ENCODE results near the gene SPATA6L. TPM values are rescaled to one million over a fixed set of nuclear protein-coding genes. Genes with fewer than 3 reads are reported as not detected.
A peak's percentile ranks its signal among the peaks of the same experiment; 100 is the strongest.

The SPATA6L gene
- total and polyA plus RNA-seq, 2 experiments from 2014 or later, result 0.65 to 0.69 TPM

DNA sequence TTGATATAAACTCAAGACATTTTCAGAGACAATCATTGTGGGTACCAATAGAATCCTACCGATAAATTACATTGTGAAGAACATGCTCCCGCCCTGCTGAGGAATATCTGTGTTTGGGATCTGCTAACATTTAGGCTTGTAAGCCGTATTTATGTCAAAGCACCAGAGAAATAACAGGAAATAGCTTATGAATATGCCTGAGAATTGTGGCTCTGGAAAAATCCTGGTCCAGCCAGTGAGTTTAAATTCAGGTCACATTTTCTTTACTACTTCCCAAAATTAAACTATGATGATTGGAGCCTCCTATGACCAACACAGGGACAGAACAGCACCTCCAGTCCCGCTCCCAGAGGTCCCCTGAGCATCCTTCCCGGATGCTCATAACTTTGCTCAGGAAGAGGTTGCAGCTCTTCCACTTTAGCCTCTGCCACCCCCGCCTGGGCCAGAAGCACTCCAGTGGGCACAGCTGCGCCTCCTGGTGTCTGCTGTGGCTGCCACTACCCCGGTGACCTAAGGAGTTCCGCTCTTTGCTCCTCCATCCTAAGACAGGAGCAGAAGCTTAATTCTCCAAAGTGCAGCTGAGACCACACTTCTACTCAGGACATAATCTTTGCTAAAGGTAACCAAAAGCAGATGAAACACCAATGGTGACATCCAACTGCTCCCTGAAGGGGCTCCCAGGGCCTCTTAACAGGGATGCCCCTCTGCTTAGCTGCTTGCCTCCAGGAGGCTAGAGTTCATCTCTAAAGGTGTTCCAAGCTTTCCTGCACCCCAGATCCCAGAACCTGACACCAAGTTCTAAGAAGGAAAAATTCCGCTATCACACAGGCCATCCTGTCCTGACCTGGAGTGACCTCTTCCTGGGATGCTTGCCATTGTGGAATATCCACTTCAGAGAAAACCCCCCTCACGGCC, 117.2 kb downstream of the SPATA6L start:
- Histone ChIP-seq H3K4me1 (ENCODE audit: insufficient read depth) (peaks cover 29% of the 10 kb centered on the region), H3K27ac (no peak overlapping the region), H3K9ac (no peak overlapping the region), H3F3A (ENCODE audit: insufficient read depth) (peaks cover 7% of the 10 kb centered on the region; the same call in 1 of the 2 replicates), H2AFZ (no peak overlapping the region), H3K27me3 (replicated peaks; ENCODE audit: insufficient read depth) (no peaks in the 10 kb centered on the region), H3K4me2 (ENCODE audit: unreplicated experiment) (no peak overlapping the region), H3K9me2 (ENCODE audit: insufficient read depth) (no peaks in the 10 kb centered on the region), H3K36me3 (ENCODE audit: low read depth) (no peaks in the 10 kb centered on the region), H4K20me1 (ENCODE audit: insufficient read depth) (no peaks in the 10 kb centered on the region), H3K79me2 (ENCODE audit: insufficient read depth) (no peaks in the 10 kb centered on the region), H3K9me3 (ENCODE audit: low read depth) (no peaks in the 10 kb centered on the region), H3K4me3 (no peak overlapping the region)
- peak; percentile 39 for DNase-seq
- TF ChIP-seq EZH2 (IDR thresholded peaks at IDR 0.05; ENCODE audit: insufficient read depth, poor library complexity, severe bottlenecking) (no peak), EZH2phosphoT487 (IDR thresholded peaks at IDR 0.05; ENCODE audit: insufficient read depth, low read depth) (no peak)
- 72 to 78% methylated on average over 11 of the region's 11 CpGs for WGBS, 2 experiments (ENCODE audit: low coverage in 1 of 2, low lambda C conversion rate in 2 of 2, missing lambda C conversion rate in 2 of 2)
- in situ Hi-C loops (cut with MboI), result no loop called here

Other genes with a start within 250 kb of the SPATA6L start
- 45.4 and 47.6 TPM in 2 replicates for gene SLC1A1, start 176.0 kb downstream of the SPATA6L start, total RNA-seq (2014; rRNA removed; shearing (Covaris generic))
- gene SLC1A1, start 176.0 kb downstream of the SPATA6L start, polyA plus RNA-seq (2016; fragmentation: Nextera tagmentation; extraction: Ambion mirVana), result 34.6 and 36.3 TPM in 2 replicates
- gene PLPP6, start 4.2 kb downstream of the SPATA6L start, total RNA-seq (2014; rRNA removed; shearing (Covaris generic)), result 4.6 and 7.9 TPM in 2 replicates
- 7.4 and 7.8 TPM in 2 replicates for gene PLPP6, start 4.2 kb downstream of the SPATA6L start, polyA plus RNA-seq (2016; fragmentation: Nextera tagmentation; extraction: Ambion mirVana)
- 26.2 and 32.2 TPM in 2 replicates for gene CDC37L1, start 13.1 kb upstream of the SPATA6L start, total RNA-seq (2014; rRNA removed; shearing (Covaris generic))
- gene CDC37L1, start 13.1 kb upstream of the SPATA6L start, polyA plus RNA-seq (2016; fragmentation: Nextera tagmentation; extraction: Ambion mirVana), result 24.3 and 26.4 TPM in 2 replicates
- gene AK3, start 74.7 kb upstream of the SPATA6L start, total RNA-seq (2014; rRNA removed; shearing (Covaris generic)), result 58.4 and 62.8 TPM in 2 replicates
- gene AK3, start 74.7 kb upstream of the SPATA6L start, polyA plus RNA-seq (2016; fragmentation: Nextera tagmentation; extraction: Ambion mirVana), result 80.4 and 83.2 TPM in 2 replicates
- gene RCL1, start 126.5 kb upstream of the SPATA6L start, total RNA-seq (2014; rRNA removed; shearing (Covaris generic)), result 4.0 and 7.8 TPM in 2 replicates
- 6.9 and 7.7 TPM in 2 replicates for gene RCL1, start 126.5 kb upstream of the SPATA6L start, polyA plus RNA-seq (2016; fragmentation: Nextera tagmentation; extraction: Ambion mirVana)